ENCODE results near the gene DNAH17. TPM values are rescaled to one million over a fixed set of nuclear protein-coding genes. Genes with fewer than 3 reads are reported as not detected.

Gene DNAH17
- polyA plus RNA-seq, 1 of the 3 experiments (the other 2 are of a cell fraction), result not detected

- TF ChIP-seq MEF2A (IDR thresholded peaks at IDR 0.05; ENCODE audit: borderline replicate concordance, low read depth) (no peak; the same call in 1 of the 2 replicates), CTCF (IDR thresholded peaks at IDR 0.05) (no peak), EZH2phosphoT487 (IDR thresholded peaks at IDR 0.05; ENCODE audit: borderline replicate concordance, low read depth) (no peak), JUND (IDR thresholded peaks at IDR 0.05) (peak; percentile 87), NFIC (IDR thresholded peaks at IDR 0.05; ENCODE audit: borderline replicate concordance) (peak; percentile 26; the same call in 1 of the 2 replicates), FOSL2 (IDR thresholded peaks at IDR 0.05; ENCODE audit: borderline replicate concordance, low read depth) (peak; percentile 88), SIN3A (IDR thresholded peaks at IDR 0.05; ENCODE audit: borderline replicate concordance, low read depth, low read length) (no peak), GABPA (IDR thresholded peaks at IDR 0.05; ENCODE audit: low read depth) (no peak), ELF1 (IDR thresholded peaks at IDR 0.05) (no peak), TCF12 (IDR thresholded peaks at IDR 0.05) (peak; percentile 88), ZBTB33 (IDR thresholded peaks at IDR 0.05; ENCODE audit: borderline replicate concordance, low read depth) (no peak), RAD21 (IDR thresholded peaks at IDR 0.05; ENCODE audit: low read length) (no peak), RXRA (IDR thresholded peaks at IDR 0.05; ENCODE audit: borderline replicate concordance, low read depth) (no peak), FOXJ3 (CRISPR knock-in tag; IDR thresholded peaks at IDR 0.05) (no peak), MXI1 (IDR thresholded peaks at IDR 0.05; ENCODE audit: low read depth, low read length) (no peak), PBX3 (IDR thresholded peaks at IDR 0.05) (peak; percentile 31; the same call in 1 of the 2 replicates), RFX5 (IDR thresholded peaks at IDR 0.05; ENCODE audit: low read length) (no peak), GATA2 (CRISPR knock-in tag; IDR thresholded peaks at IDR 0.05) (no peak), USF1 (IDR thresholded peaks at IDR 0.05; ENCODE audit: borderline replicate concordance, low read depth) (no peak), SMC3 (IDR thresholded peaks at IDR 0.05; ENCODE audit: low read depth, low read length) (no peak), YY1 (IDR thresholded peaks at IDR 0.05; ENCODE audit: low read depth) (no peak), EP300 (IDR thresholded peaks at IDR 0.05; ENCODE audit: borderline replicate concordance in 1 of 2, low read depth in 1 of 2, low read length in 1 of 2) (peak in 1 of 2 experiments; percentile 55; a peak in 1 of 4 replicates)
Observed at GRCh38 chr17:78391843-78392242, 185.4 kb downstream of the DNAH17 start (continued).

Measured in SK-N-SH (cell line).